Measurements from ENCODE around the gene HDAC7. TPM values are rescaled to one million over a fixed set of nuclear protein-coding genes. Genes with fewer than 3 reads are reported as not detected.

The HDAC7 gene
- total RNA-seq (132 TPM), polyA plus RNA-seq (ENCODE audit: insufficient read depth, low read depth, low replicate concordance) (35.0 TPM)
- long read RNA-seq, donor 1, partial matches to known transcripts, result 0 of 3 reads
- long read RNA-seq, donor 1, other reads (novel, unspliced or antisense), result 0 of 3 reads
- long read RNA-seq, donor 2, full-length matches to known transcripts, result 2 of 11 reads
- long read RNA-seq, donor 2, partial matches to known transcripts, result 9 of 11 reads
- long read RNA-seq, donor 2, other reads (novel, unspliced or antisense), result 0 of 11 reads
- long read RNA-seq, donor 3, partial matches to known transcripts, result 5 of 5 reads
- long read RNA-seq, donor 3, other reads (novel, unspliced or antisense), result 0 of 5 reads
- long read RNA-seq, donor 4, full-length matches to known transcripts, result 7 of 32 reads
- long read RNA-seq, donor 4, partial matches to known transcripts, result 25 of 32 reads
- long read RNA-seq, donor 4, other reads (novel, unspliced or antisense), result 0 of 32 reads
- long read RNA-seq, donor 5, partial matches to known transcripts, result 0 of 1 reads
- long read RNA-seq, donor 5, other reads (novel, unspliced or antisense), result 0 of 1 reads
- long read RNA-seq, donor 6, result 0 reads
- long read RNA-seq, donor 7, full-length matches to known transcripts, result 2 of 116 reads
- long read RNA-seq, donor 7, partial matches to known transcripts, result 81 of 116 reads
- long read RNA-seq, donor 7, other reads (novel, unspliced or antisense), result 33 of 116 reads
- long read RNA-seq, donor 8, full-length matches to known transcripts, result 2 of 12 reads
- long read RNA-seq, donor 8, partial matches to known transcripts, result 10 of 12 reads
- long read RNA-seq, donor 8, other reads (novel, unspliced or antisense), result 0 of 12 reads
- long read RNA-seq, donor 9, partial matches to known transcripts, result 0 of 4 reads
- long read RNA-seq, donor 9, other reads (novel, unspliced or antisense), result 0 of 4 reads
- long read RNA-seq, donor 10, partial matches to known transcripts, result 0 of 2 reads
- long read RNA-seq, donor 10, other reads (novel, unspliced or antisense), result 0 of 2 reads

DNA sequence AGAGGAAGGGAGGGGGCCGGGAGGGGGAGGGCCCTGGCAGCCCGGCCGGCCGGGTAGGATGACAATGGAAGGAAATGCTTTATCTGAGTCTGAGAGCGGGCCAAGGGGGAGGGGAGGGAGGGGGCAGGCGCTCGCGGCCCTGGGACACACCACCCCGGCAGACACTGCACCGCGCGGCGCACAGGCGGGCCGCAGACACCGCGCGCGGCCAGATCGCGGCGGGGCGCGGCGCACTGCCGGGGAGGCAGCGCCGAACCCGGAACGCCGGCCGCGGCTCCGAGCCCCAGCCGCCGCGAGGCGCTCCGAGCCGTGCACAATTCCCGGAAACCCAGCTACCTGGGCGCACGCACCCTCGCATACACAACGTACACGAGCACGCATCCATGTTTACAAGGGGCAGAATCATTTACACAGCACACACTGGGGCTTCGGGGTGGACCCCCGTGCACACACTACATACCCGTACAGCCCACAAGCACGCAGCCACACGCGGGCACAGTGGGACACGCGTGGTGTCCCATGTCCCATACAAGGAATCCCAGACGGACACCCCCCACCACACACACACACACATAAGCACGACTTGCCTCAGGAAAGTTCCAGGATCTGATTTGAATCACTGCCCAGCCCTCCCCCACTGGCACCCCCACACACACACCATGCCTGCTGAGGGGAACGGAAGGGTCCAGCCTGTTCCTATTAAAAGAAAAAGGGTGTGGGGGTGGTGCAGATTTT, at the start of gene HDAC7:
TSS of gene HDAC7 (minus strand) at position 8 of the 735 bp plus-strand sequence. CDS start 118 bp downstream, outside the sequence.
- FAIRE-seq (no peak), DNase-seq (peak; percentile 84 to 96 (median 92))
- Histone ChIP-seq H3K36me3 (ENCODE audit: control insufficient read depth in 2 of 3, insufficient read depth in 3 of 3, low read length in 3 of 3) (no peaks in the 10 kb centered on the region), H3K9ac (ENCODE audit: low read length in 3 of 3) (peak within 1 kb of the TSS; percentile 82 to 96 (median 93)), H3K27me3 (ENCODE audit: control insufficient read depth, insufficient read depth, low read length) (no peaks in the 10 kb centered on the region), H3K4me1 (ENCODE audit: control insufficient read depth in 2 of 3, insufficient read depth in 2 of 3, low read depth in 1 of 3, low read length in 3 of 3) (peaks cover 7 to 56% (median 48%) of the 10 kb centered on the region in 3 donors), H3K4me3 (ENCODE audit: low read length in 3 of 3) (peak within 1 kb of the TSS; percentile 66 to 86 (median 83)), H3K27ac (ENCODE audit: low read depth in 2 of 2, low read length in 2 of 2) (peak within 1 kb of the TSS; percentile 94 to 98), H3K9me3 (ENCODE audit: control insufficient read depth in 2 of 3, insufficient read depth in 1 of 3, low read length in 3 of 3) (no peaks in the 10 kb centered on the region)
- TF ChIP-seq, protein P1, sequence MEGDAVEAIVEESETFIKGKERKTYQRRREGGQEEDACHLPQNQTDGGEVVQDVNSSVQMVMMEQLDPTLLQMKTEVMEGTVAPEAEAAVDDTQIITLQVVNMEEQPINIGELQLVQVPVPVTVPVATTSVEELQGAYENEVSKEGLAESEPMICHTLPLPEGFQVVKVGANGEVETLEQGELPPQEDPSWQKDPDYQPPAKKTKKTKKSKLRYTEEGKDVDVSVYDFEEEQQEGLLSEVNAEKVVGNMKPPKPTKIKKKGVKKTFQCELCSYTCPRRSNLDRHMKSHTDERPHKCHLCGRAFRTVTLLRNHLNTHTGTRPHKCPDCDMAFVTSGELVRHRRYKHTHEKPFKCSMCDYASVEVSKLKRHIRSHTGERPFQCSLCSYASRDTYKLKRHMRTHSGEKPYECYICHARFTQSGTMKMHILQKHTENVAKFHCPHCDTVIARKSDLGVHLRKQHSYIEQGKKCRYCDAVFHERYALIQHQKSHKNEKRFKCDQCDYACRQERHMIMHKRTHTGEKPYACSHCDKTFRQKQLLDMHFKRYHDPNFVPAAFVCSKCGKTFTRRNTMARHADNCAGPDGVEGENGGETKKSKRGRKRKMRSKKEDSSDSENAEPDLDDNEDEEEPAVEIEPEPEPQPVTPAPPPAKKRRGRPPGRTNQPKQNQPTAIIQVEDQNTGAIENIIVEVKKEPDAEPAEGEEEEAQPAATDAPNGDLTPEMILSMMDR (IDR thresholded peaks at IDR 0.05; ENCODE audit: borderline replicate concordance, extremely low read depth, insufficient read depth), result no peak
- intact Hi-C loops (cut with DNase I), result no loop called here

- FAIRE-seq, result no peak
- H3K9ac ChIP-seq (ENCODE audit: low read length in 3 of 3), result no peak overlapping the region
- no peaks in the 10 kb centered on the region for H3K9me3 ChIP-seq (ENCODE audit: control insufficient read depth in 2 of 3, insufficient read depth in 1 of 3, low read length in 3 of 3)
- no peak for DNase-seq
- TF ChIP-seq, protein P1 (IDR thresholded peaks at IDR 0.05; ENCODE audit: borderline replicate concordance, extremely low read depth, insufficient read depth), result no peak
- H3K4me1 ChIP-seq (ENCODE audit: control insufficient read depth in 2 of 3, insufficient read depth in 2 of 3, low read depth in 1 of 3, low read length in 3 of 3), result peaks cover 0 to 19% (median 10%) of the 10 kb centered on the region in 3 donors
- H3K36me3 ChIP-seq (ENCODE audit: control insufficient read depth in 2 of 3, insufficient read depth in 3 of 3, low read length in 3 of 3), result peaks cover 0 to 9% (median 0%) of the 10 kb centered on the region in 3 donors
- no peak overlapping the region for H3K4me3 ChIP-seq (ENCODE audit: low read length in 3 of 3)
- no peak overlapping the region for H3K27ac ChIP-seq (ENCODE audit: low read depth in 2 of 2, low read length in 2 of 2)
- intact Hi-C loops (cut with DNase I), result no loop called here
- no peaks in the 10 kb centered on the region for H3K27me3 ChIP-seq (ENCODE audit: control insufficient read depth, insufficient read depth, low read length)
These were observed 48.9 kb upstream of the HDAC7 start for GRCh38 chr12:47868552-47869031.

DNA sequence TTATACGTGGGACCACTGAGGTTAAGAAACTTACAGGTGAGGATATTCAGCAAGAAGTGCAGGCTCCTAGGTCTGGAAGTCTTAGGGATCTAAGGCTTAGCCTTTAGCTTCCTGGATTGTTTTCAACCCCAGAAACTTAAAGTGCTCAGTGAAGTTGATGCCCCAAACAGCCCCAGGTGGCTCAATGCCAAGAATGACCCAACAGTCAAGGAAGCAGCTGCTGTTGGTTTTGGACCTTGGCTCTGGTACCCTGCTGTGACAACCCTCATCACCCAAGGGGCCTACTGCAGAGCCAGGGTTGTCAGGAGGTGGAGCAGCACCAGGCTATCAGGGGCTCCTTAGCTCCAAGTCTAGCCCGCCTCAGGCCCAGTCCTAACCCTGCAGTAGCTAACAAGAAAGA, 48.3 kb upstream of the HDAC7 start:
- no peaks in the 10 kb centered on the region for H3K27me3 ChIP-seq (ENCODE audit: control insufficient read depth, insufficient read depth, low read length)
- H3K9ac ChIP-seq (ENCODE audit: low read length in 3 of 3), result no peak overlapping the region
- H3K36me3 ChIP-seq (ENCODE audit: control insufficient read depth in 2 of 3, insufficient read depth in 3 of 3, low read length in 3 of 3), result peaks cover 0 to 9% (median 0%) of the 10 kb centered on the region in 3 donors
- TF ChIP-seq, protein P1 (IDR thresholded peaks at IDR 0.05; ENCODE audit: borderline replicate concordance, extremely low read depth, insufficient read depth), result no peak
- intact Hi-C loops (cut with DNase I), result no loop called here
- peaks cover 0 to 18% (median 10%) of the 10 kb centered on the region in 3 donors for H3K4me1 ChIP-seq (ENCODE audit: control insufficient read depth in 2 of 3, insufficient read depth in 2 of 3, low read depth in 1 of 3, low read length in 3 of 3)
- H3K27ac ChIP-seq (ENCODE audit: low read depth in 2 of 2, low read length in 2 of 2), result no peak overlapping the region
- DNase-seq (no peak), FAIRE-seq (no peak)
- H3K4me3 ChIP-seq (ENCODE audit: low read length in 3 of 3), result no peak overlapping the region
- no peaks in the 10 kb centered on the region for H3K9me3 ChIP-seq (ENCODE audit: control insufficient read depth in 2 of 3, insufficient read depth in 1 of 3, low read length in 3 of 3)

Data from kidney (tissue), 22 donors.